HG02840 (cell line): ENCODE data around the gene METAP1D.

ENCODE experiments used
- ATAC-seq: cut with Tn5 transposase; IDR thresholded peaks from one replicate; pipeline ENCODE4 v1.9.1; 2021; ENCODE audit warnings: mild to moderate bottlenecking, moderate library complexity, moderate number of reproducible peaks; ENCODE audit not compliant: unreplicated experiment, low FRiP score

METAP1D gene

DNA sequence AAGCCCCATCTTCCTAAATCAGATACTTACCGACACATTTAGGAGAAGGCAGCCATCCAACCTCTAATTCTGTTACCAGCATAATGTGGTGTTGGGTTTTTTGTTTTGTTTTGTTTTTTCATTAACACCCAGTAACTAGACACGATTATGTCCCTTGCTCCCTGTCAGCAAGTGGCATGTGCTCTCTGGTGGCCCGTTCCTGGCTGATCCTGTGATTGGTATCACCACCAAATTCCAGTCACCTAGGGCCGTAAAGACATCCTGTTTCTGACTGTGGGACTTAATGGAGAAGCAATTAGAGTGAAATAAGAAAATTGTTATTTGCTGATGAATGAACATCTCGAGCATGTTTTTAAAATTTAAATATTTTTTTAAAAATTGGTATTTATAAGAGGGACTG lies 79.7 kb downstream of the METAP1D start:
- no peak for ATAC-seq

DNA sequence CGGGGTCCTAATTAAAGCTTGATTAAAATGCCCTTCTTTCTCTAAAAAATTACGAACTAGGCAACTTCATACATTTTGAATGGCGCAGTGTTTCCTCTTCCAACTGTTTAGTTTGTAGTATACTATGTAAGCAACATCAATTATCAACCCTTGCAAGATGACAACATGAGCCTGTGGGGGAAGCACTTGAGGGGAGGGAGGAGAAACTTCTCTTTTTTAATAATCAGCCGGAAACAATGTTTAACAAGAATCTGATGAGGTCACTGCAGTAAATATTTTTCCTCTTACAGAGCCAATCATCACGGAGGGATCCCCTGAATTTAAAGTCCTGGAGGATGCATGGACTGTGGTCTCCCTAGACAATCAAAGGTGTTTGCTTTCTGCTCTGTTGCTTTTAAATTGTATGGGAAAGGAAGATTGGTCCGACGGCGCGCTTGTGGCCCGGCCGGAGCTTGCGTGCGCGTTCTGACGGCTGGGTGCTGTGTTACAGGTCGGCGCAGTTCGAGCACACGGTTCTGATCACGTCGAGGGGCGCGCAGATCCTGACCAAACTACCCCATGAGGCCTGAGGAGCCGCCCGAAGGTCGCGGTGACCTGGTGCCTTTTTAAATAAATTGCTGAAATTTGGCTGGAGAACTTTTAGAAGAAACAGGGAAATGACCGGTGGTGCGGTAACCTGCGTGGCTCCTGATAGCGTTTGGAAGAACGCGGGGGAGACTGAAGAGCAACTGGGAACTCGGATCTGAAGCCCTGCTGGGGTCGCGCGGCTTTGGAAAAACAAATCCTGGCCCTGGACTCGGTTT lies 80.3 kb downstream of the METAP1D start:
- no peak for ATAC-seq

DNA sequence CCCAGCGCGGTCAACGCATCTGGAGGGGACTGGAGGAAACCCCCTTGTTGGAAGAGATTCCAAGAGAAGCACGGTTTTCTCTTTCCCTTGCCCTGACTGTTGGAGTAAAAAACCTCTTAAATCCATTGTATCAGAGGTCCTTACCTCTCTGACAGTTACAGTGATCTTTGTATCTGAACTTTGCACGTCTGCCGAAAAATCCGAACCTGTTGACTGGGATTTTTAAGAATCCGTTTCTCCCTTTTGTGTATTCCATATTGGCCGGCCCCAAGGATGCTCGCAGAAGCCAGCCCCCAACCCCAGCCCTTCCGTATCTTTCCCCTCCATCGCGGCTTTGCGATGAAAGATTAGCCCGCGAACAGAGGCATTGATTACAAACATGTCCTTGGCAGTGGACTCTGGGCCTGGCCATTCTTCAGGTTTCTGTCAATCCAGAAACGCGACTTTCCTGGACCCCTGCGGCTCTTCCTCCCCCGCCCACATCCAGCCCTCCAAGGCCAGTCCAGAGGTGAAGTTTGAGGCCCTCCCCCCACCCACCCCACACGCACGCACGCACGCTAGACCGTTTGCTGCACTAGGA lies 81.0 kb downstream of the METAP1D start:
- ATAC-seq = no peak

DNA sequence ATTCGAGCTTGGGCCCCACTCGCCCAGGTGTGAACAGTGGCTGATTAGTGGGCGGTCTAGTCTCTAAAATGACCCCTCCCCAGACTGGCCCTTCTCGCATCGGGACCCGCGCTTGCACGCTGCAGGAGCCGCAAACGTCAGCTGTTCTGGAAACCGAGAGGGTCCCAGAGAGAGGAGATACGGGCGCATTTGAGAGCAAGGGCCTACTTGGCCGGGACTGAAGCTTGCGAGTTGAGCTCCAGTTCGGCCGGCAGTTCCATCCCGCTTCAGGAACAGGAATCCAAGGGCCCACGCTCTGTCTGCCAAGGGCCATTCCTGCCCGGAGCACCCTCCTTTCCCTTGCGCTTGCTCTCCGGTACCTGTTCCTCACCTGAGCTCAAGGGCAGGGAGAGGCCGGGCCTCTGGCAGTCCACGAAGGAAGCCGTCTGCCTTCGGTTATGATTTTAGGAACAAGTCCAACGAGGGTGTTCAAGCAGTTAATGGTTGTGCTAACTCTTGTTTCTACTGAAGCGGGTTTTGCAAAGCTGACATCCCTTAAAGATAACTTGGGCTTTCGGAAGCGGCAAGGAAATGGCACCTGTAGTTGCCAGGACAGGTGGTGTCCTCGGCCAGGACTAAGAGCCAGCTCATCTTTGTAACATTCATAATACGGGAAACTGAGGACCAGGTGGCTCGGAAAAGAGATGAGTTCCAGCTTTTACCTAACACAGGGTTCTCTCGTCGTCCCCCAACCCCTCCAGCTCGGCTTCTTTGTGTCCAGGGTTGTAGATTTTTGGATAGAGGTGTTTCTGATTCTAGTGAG lies 81.7 kb downstream of the METAP1D start:
- no peak for ATAC-seq

DNA sequence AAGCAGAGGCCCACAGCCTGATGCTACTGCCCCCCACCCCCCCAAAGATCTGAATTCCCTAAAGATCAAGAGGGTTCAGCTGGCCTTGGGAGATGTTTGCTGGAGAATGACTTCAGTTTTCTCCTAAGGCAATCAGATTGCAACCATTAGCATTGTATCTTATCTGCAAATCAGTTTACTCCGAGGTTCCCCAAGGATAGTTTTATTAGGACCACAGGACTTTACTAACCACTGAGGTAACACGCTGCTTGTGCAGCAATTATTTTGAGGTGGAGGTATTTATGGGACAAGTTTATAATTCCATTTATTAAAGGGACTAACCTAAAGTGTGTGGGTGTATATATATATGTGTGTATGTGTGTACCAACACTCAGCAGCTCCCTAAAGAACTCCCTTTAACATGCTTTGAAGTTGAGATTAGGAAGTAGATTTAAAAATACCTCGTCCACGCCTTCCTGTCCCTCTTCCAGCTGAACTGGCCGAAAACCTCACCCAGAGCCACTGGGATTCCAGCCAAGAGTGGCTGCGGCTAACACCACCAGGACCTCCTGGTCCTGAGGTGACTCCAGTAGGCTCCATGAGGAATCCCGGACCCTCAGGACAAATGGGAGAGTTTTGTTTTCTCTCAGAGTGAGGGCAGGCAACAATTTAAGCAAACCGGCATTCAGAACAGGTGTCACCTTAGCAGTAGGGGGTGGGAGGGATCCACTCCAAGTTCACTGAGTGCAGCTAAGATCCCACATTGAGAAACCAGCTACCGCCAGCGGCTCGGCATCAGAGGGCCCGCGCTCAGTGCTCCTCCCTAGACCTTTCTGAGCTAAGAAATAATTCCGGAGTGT lies 82.6 kb downstream of the METAP1D start:
- ATAC-seq = no peak

DNA sequence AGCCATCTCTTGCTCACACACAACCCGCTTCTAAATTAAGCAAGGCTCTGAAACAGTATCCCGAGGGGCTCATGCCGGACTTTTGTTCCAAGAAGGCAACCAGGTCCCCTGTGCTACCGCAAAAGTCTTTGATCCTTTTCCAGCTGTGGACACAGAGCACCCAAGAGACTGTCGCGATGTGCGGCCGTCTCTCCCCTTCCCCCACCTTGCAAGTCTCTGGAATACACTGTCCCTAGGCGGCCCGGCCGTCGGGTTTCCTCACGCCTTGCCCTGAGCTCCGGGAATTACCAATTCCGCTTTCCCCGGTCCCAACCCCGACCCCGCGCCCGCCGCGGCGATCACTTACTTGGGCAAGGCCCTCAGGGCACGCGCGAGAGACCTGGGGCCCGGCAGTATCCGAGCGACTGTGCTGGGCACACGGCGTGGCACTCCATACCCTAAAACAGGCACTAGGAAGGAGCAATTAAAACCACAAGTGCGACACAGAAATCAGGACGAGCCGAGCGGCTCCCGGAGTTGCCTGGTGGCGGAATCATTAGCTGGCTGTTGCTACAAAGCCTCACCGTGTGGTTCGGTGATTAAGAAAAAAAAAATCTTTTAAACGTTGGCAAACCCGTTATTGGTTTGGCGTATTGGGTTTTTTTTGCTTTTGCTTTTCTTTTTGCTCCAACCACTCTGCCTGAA lies 83.3 kb downstream of the METAP1D start:
- no peak for ATAC-seq

DNA sequence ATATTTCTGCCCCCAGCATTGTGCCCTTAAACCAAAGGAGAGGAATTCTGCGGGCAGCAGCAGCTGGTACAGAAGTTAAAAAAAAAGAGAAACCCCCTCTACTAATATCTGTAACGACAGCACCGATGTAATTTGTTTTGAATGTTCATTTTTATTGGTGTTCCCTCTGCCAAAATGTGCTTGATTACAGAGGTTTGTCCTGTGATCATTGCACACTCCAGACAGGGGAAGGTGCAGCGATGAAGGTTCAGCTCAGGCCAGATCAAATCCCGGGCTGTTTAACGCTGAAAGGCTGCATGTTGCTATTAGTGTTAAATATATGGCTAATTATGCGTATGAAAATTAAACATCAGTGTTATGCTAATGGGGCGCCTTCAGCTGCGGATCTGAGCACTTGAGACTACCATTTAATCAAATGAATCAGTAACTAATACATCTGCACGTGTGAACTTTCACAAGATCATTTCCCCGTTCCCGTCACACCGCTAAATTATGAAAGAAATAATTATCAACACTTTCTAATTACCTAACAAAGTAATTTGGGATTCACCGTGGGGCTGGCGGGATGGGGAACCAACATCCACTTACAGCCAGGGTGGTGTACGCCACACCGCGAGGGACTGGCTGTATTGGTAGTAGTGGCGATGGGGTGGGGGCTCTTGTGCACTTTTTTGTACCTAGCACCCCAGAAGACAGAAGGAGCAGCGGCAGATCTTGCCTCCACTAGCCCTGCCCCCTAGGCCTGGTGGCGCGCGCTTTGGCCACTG lies 84.1 kb downstream of the METAP1D start:
- no peak for ATAC-seq

DNA sequence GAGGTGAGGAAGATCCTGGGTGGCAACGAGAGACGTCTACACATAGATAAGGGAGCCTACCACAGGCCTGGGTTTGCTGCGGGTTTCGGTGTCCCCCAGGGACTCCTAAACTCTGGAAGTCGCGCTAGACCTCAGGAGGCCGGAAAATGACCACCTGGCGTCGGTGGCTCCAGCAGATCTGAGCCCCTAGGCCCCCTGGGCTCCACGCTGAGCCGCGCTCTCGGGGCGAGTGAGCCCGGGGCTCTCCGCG lies 84.6 kb downstream of the METAP1D start:
- no peak for ATAC-seq

DNA sequence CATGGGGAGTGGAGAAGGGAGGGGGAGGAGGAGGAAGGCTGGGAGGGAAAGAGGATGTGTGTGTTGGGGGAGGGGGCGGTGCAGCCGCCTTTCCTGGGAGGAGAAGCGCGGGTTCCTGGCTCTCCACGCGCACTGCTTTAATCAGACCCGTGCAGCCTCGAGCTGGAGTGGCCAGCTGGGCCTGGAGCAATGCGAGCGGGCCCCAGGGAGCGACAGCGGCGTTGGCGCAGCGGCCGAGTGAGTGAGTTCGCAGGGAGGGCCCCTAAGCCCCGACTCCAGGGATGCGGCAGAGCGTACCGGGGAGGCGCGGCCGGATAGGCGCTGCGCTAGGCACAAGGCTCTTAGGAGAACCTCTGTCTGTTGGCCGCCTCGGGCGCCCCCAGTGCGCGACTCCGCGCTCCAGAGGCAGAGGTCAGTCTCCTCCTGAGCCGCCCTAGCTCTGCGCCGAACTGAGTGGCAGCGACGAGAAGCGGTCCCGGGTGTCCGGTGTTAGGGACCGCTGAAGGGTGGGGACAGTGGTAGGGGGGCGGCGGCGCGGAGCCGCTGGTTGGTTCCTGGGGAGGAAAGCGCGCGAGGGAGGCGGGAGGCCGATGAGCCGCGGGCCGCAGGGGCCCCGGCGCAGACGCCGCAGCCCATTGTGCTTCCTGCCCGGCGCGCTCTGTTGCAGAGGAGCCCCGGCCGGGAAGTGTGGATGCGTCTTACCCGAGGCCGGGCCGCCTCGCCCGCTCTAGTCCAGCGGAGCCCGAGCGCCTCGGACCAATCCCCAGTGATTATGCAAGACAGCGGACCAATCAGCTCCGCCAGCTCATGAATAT lies 85.1 kb downstream of the METAP1D start:
- peak; percentile 71 for ATAC-seq

DNA sequence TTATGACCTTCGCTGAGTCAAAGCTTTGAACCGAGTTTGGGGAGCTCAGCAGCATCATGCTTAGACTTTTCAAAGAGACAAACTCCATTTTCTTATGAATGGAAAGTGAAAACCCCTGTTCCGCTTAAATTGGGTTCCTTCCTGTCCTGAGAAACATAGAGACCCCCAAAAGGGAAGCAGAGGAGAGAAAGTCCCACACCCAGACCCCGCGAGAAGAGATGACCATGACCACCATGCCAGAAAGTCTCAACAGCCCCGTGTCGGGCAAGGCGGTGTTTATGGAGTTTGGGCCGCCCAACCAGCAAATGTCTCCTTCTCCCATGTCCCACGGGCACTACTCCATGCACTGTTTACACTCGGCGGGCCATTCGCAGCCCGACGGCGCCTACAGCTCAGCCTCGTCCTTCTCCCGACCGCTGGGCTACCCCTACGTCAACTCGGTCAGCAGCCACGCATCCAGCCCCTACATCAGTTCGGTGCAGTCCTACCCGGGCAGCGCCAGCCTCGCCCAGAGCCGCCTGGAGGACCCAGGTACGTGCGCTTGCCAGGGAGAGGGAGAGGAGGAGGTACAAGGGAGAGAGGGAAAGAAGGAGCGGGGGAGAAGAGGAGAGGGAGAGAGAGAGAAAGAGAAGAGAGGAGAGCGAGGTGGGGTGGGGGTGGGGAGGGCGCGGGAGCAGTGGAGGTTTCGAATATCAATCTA lies 85.9 kb downstream of the METAP1D start, which contains the start of gene DLX1:
Gene DLX1 (plus strand): TSS at position 48 of the 700 bp plus-strand sequence. CDS start 171 bp downstream, at position 219.
- no peak for ATAC-seq

DNA sequence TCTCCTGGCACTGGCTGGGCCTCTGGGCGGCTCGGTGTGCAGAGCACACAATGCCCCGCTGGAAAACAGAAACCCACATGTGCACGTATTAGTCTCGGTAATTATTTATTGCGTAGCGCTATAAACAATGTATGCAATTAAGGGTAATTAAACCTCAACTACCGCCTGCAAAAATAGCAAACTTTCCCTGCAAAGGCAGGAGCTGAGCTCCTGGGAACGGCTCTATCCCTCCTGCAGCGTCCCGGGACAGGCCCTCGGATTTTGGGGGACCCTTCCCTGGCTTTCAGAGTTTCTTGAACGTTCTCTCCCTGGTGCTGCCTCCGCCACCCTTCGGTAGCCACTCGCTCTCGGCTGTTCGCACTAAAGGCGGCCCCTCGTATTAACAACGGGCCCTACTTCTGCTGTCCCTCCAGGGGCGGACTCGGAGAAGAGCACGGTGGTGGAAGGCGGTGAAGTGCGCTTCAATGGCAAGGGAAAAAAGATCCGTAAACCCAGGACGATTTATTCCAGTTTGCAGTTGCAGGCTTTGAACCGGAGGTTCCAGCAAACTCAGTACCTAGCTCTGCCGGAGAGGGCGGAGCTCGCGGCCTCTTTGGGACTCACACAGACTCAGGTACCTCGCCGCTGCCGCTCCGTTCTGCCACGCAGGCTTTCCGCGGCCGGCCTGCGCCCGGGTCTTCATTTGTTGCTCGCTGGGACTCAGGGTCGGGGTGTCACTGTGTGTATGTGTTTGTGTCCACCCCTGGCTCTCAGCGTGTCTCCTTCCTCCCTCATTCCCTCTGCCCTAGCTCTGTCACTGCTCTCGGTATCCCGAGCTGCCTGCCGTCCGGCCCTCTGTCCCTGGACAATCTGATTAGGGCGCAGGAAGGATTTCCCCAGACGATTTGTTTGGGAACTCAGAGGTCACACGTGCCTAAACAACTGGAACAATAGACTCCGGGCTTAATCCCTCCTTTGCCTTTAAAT lies 86.8 kb downstream of the METAP1D start:
- no peak for ATAC-seq

DNA sequence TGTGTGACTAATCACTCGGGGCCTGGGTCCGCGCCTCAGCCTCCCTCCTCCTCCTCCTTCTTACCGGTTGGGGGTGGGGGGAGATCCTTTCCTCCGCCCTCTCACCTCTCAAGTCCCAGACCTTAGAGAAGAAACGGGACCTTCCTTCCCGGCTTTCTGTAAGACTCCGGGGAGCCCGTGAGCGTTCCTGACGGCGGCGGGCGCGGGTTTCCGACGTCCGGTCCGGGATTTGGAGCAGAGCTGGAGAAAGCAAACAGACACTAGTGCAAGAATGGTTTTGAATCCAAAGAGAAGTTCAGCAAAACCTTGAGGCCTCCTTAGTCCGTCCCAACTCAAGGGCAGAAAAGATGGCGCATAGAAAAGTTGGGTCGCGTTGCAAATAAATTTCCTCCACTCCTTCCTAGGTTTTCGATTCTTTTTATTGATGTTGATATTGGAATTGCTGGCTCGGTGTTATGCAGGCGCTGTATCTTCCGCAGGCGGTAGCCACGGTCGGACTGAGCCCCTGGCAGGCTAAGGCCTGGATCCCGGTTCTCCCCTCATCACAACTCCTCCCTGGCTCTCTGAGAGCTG lies 87.5 kb downstream of the METAP1D start:
- no peak for ATAC-seq

DNA sequence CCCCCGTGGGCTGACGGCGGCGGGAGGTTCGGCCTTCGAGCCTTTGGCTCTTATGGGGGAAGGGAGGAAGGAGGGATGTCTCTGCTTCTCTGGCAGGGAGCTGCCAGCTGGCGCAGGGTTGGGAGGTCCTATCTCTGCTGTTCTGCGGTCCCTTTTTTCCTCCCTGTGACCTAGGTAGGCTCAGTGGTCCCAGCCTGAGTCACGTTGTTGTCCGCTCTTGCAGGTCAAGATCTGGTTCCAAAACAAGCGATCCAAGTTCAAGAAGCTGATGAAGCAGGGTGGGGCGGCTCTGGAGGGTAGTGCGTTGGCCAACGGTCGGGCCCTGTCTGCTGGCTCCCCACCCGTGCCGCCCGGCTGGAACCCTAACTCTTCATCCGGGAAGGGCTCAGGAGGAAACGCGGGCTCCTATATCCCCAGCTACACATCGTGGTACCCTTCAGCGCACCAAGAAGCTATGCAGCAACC lies 88.1 kb downstream of the METAP1D start:
- ATAC-seq = no peak

DNA sequence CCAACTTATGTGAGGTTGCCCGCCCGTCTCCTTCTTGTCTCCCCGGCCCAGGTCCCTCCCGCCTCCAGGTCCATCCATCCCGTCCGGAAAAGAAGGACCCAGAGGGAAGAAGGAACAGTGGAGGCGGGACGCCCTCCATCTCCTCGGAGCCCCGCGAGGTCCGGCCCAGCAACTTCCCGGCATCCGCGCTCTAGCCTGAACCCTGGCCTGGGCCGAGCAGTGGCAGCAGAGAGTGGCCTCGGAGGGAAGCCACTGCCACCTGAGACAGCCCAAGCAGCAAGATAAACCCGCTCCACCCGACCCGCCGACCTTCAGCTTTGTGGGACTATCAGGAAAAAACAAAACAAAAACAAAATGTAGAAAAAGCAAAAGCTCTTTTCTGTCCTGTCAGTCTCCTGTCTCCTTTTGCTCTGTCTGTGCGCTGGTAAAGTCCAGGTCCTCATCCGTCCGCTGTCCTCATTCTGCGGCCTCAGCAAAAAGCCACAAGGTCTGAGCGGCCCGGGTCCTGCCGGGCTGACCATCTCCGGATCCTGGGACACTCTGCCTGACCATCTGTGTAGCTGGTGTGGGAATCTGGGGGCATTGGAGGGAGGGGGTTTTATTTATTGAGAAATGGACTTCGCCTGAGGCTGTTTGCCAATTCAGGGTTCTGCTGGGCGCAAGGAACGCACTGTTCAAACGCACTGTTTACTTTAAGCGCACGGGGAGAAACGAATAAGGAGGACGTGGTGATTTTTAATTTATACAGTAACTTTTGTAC lies 88.7 kb downstream of the METAP1D start:
- ATAC-seq = no peak

DNA sequence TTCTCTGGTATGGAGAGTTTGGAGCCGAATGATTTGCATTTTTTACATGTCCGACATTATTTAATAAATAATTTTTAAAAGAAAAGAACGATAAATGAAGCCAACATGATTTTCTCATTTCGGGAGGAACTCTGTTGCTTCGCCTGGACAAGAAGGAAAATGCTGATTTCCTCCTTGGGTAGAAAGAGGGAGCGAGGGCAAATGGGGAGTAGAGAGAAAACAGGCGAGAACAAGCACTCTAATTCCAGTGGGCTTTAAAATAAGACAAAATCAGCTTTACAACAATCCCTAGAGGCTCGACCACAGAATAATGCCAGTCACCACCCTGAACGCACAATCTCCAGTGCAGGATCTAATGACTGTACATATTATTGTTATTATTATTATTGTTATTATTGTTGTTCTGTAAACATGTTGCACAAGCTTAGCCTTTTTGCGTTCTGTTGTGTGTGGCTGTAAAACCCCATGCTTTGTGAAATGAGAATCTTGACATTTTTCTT lies 89.3 kb downstream of the METAP1D start:
- no peak for ATAC-seq

DNA sequence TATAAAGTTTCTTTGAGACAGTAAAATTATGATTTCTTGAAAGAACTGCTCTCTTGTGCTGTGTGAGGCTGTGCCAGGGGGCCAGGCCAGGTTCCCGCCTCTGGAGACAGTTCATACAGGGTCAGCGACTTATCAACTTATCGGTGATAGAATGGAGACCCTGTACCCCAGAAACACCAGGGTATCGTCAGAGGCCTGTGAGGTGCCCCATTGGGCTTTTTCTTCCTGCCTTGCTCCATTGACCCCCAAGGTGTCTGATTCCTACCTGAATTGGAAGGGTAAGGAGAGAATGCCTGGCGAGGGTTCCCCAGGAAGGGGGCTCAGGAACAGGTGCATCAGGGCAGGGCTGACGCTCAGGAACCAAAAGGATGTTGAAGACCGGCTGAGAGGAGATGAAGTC lies 89.9 kb downstream of the METAP1D start:
- no peak for ATAC-seq
